A204.1 (cell line): ENCODE measurements around the gene NFATC2.

Experiments
- FAIRE-seq: peaks from 2 replicates; lab custom pipeline; 2012; peaks lifted over from hg19 to GRCh38; lab: Jason Lieb, UNC

NFATC2 gene

GRCh38 chr20:51429696-51430095 is 112.8 kb downstream of the NFATC2 start:
- no peak for FAIRE-seq

- no peak for FAIRE-seq
These were observed 113.4 kb downstream of the NFATC2 start for GRCh38 chr20:51429144-51429482.

GRCh38 chr20:51428401-51429143 is 113.9 kb downstream of the NFATC2 start:
- no peak for FAIRE-seq

- no peak for FAIRE-seq
These were observed 114.7 kb downstream of the NFATC2 start for GRCh38 chr20:51427651-51428291.

GRCh38 chr20:51426718-51427650 is 115.5 kb downstream of the NFATC2 start:
- FAIRE-seq = no peak

- FAIRE-seq = no peak
These were observed 117.0 kb downstream of the NFATC2 start for GRCh38 chr20:51425347-51426106.

GRCh38 chr20:51424270-51425117 is 118.0 kb downstream of the NFATC2 start:
- FAIRE-seq = no peak

GRCh38 chr20:51423810-51424209 is 118.7 kb downstream of the NFATC2 start:
- FAIRE-seq = no peak

GRCh38 chr20:51423290-51423667 is 119.2 kb downstream of the NFATC2 start:
- FAIRE-seq = no peak

- no peak for FAIRE-seq
These were observed 119.8 kb downstream of the NFATC2 start for GRCh38 chr20:51422514-51423289.

- no peak for FAIRE-seq
These were observed 121.7 kb downstream of the NFATC2 start for GRCh38 chr20:51420805-51421204.

- no peak for FAIRE-seq
These were observed 122.4 kb downstream of the NFATC2 start for GRCh38 chr20:51420111-51420510.

GRCh38 chr20:51419646-51420045 is 122.9 kb downstream of the NFATC2 start:
- FAIRE-seq = no peak

GRCh38 chr20:51419231-51419630 is 123.3 kb downstream of the NFATC2 start:
- FAIRE-seq = no peak

GRCh38 chr20:51418137-51418529 is 124.4 kb downstream of the NFATC2 start:
- FAIRE-seq = no peak

- FAIRE-seq = no peak
These were observed 125.0 kb downstream of the NFATC2 start for GRCh38 chr20:51417250-51418136.

- no peak for FAIRE-seq
These were observed 125.8 kb downstream of the NFATC2 start for GRCh38 chr20:51416532-51417249.

- FAIRE-seq = no peak
These were observed 128.7 kb downstream of the NFATC2 start for GRCh38 chr20:51413857-51414256.

GRCh38 chr20:51412951-51413481 is 129.5 kb downstream of the NFATC2 start:
- no peak for FAIRE-seq
